ENCODE data around the gene BCL7A. TPM values are rescaled to one million over a fixed set of nuclear protein-coding genes. Genes with fewer than 3 reads are reported as not detected.

Gene BCL7A
- total RNA-seq, 1 donor from 2014 or later = 8.1 TPM

GRCh38 chr12:122079532-122080081, 57.9 kb downstream of the BCL7A start:
- Histone ChIP-seq H3K36me3 (no peaks in the 10 kb centered on the region), H3K4me1 (peaks cover 60% of the 10 kb centered on the region), H3K27ac (peak overlapping the region; percentile 84), H3K27me3 (no peaks in the 10 kb centered on the region), H3K4me3 (peak overlapping the region; percentile 68 to 78), H3K9me3 (no peaks in the 10 kb centered on the region)
- intact Hi-C loops (cut with DNase I) = no loop called here
- TF ChIP-seq POLR2AphosphoS5 (IDR thresholded peaks at IDR 0.05; ENCODE audit: insufficient read depth in 1 of 2, low read depth in 1 of 2) (no peak), CTCF (IDR thresholded peaks at IDR 0.05) (no peak), POLR2A (IDR thresholded peaks at IDR 0.05) (no peak)
- no peak for DNase-seq (ENCODE audit: extremely low spot score in 2 of 2)

GRCh38 chr12:122080149-122081082, 58.7 kb downstream of the BCL7A start:
- intact Hi-C loops (cut with DNase I) = no loop called here
- Histone ChIP-seq H3K9me3 (no peaks in the 10 kb centered on the region), H3K4me3 (peak overlapping the region; percentile 68 to 78), H3K36me3 (no peaks in the 10 kb centered on the region), H3K27ac (peak overlapping the region; percentile 84), H3K4me1 (peaks cover 64% of the 10 kb centered on the region), H3K27me3 (no peaks in the 10 kb centered on the region)
- TF ChIP-seq CTCF (IDR thresholded peaks at IDR 0.05) (no peak), POLR2A (IDR thresholded peaks at IDR 0.05) (peak in 1 of 2 donors; percentile 17), POLR2AphosphoS5 (IDR thresholded peaks at IDR 0.05; ENCODE audit: insufficient read depth in 1 of 2, low read depth in 1 of 2) (peak in 1 of 2 donors; percentile 65)
- no peak for DNase-seq (ENCODE audit: extremely low spot score in 2 of 2)

GRCh38 chr12:122081083-122081696, 59.5 kb downstream of the BCL7A start:
- no peak for DNase-seq (ENCODE audit: extremely low spot score in 2 of 2)
- H3K4me3 ChIP-seq = peak overlapping the region; percentile 68 to 78
- intact Hi-C loops (cut with DNase I) = no loop called here

GRCh38 chr12:122081697-122082221, 60.1 kb downstream of the BCL7A start:
- Histone ChIP-seq H3K36me3 (no peaks in the 10 kb centered on the region), H3K4me3 (peak overlapping the region; percentile 68 to 78), H3K4me1 (peaks cover 74% of the 10 kb centered on the region), H3K27me3 (no peaks in the 10 kb centered on the region), H3K9me3 (no peaks in the 10 kb centered on the region), H3K27ac (peak overlapping the region; percentile 84)
- no peak for DNase-seq (ENCODE audit: extremely low spot score in 2 of 2)
- intact Hi-C loops (cut with DNase I) = no loop called here
- TF ChIP-seq POLR2A (IDR thresholded peaks at IDR 0.05) = no peak
- no peak for TF ChIP-seq CTCF (IDR thresholded peaks at IDR 0.05)
- peak; percentile 24 to 82 for TF ChIP-seq POLR2AphosphoS5 (IDR thresholded peaks at IDR 0.05; ENCODE audit: insufficient read depth in 1 of 2, low read depth in 1 of 2)

More at GRCh38 chr12:122081083-122081696, 59.5 kb downstream of the BCL7A start:
- Histone ChIP-seq H3K27ac (peak overlapping the region; percentile 84), H3K9me3 (no peaks in the 10 kb centered on the region), H3K36me3 (no peaks in the 10 kb centered on the region), H3K4me1 (peaks cover 68% of the 10 kb centered on the region), H3K27me3 (no peaks in the 10 kb centered on the region)
- TF ChIP-seq POLR2AphosphoS5 (IDR thresholded peaks at IDR 0.05; ENCODE audit: insufficient read depth in 1 of 2, low read depth in 1 of 2) = no peak
- no peak for TF ChIP-seq CTCF (IDR thresholded peaks at IDR 0.05)
- TF ChIP-seq POLR2A (IDR thresholded peaks at IDR 0.05) = no peak
